ENCODE data around the gene BCL11A.

BCL11A gene

GRCh38 chr2:60480089-60480773 is 73.2 kb downstream of the BCL11A start:
- DNase-seq, result no peak

GRCh38 chr2:60479226-60480088 is 74.0 kb downstream of the BCL11A start:
- no peak for DNase-seq

DNA sequence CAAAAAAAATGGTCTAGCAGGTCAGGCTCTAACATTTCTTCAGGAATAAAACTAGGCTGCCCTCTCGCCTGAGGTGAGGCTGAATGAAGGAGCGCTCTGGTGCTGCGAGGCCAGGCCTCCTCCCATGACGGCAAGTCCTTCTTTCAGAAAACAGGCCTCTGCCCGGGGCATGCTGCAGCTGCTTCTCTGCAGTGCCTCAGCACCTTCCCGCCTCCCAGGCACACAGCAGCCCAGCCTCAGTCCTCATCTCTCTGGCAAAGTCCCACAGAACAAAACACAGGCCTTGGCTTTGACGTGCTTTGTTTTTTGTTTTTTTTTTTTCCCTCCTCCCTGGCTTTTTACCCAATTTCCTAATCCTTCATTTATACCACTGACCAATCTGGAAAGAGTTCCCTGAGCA is 74.8 kb downstream of the BCL11A start:
- DNase-seq, result no peak

GRCh38 chr2:60476206-60476954 is 77.1 kb downstream of the BCL11A start:
- DNase-seq, result no peak

DNA sequence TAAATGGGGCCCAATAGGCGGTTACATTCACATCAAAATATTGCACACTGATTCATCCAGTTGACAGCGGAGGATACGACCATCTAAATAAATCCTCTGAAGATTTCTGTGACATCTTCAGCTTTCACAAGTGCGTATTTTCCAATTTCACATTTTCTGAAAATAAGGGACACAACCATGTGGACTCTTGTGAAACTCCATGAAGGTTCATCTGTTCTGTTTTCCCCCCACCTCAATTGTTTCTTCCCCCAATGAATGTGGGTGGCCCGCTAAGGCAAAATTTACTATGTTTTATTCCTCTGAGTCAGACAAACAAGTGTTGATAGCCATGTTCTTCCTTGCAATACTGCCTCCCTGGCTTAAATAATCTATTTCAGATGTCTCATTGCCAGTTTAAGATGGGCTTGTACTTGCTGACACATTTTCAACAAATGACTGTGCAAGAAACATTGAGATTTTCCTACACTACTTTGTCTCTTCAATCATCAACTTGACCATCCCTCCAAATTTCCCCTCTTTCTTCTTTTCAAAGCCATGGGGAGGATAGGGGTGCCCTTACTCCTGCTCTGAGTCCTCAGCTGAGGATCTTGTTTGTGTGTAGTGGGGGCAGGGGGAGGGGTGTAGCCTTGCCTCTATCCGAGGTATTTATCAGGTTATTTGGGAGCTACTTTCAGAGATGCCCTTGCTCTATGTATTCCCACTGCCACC is 78.2 kb downstream of the BCL11A start:
- no peak for DNase-seq

- no peak for DNase-seq
These were observed 79.2 kb downstream of the BCL11A start for GRCh38 chr2:60474301-60474700.

- no peak for DNase-seq
These were observed 79.9 kb downstream of the BCL11A start for GRCh38 chr2:60473546-60473945.

- no peak for DNase-seq
These were observed 80.7 kb downstream of the BCL11A start for GRCh38 chr2:60472663-60473289.

DNA sequence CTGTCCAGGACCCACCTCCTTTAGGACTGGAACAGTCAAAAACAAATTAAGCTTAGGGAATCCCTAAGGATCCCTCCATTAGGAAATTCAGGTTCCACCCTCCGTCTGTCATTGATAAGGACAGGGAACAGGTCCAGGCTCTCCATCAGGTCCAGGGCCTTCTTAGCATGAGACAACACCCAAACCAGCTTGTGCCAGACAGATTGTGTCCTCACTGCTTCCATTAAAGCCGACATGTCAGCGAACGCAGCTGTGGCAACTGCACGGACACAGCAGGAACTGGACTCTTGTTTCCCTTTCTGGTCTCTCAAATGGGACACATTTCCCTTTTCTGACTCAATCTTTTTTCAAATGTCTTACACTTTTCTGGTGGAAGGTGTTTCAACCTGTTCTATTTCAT is 81.4 kb downstream of the BCL11A start:
- DNase-seq, result no peak

DNA sequence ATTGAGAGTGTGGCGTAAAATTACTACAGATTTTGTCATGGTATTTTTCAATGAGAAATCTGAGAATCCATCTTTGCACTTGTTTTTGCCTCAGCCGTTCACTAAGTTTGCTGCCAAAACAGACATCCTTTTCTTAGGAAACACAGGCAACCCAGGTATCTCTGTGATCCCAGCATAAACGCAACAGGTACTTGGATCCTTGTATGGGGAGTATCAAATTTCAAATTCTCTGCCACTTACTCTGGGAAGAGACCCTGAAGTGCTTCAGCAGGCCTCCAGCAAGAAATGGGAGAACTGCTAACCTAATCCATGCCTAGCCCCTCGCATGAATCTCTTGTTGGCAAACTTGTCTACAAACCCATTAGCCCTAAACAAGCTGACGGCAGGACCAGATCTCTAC is 83.1 kb downstream of the BCL11A start:
- DNase-seq, result no peak

GRCh38 chr2:60469536-60470317 is 83.7 kb downstream of the BCL11A start:
- DNase-seq, result no peak

GRCh38 chr2:60468382-60469085 is 84.9 kb downstream of the BCL11A start:
- no peak for DNase-seq

GRCh38 chr2:60466161-60466702 is 87.2 kb downstream of the BCL11A start:
- DNase-seq, result no peak

DNA sequence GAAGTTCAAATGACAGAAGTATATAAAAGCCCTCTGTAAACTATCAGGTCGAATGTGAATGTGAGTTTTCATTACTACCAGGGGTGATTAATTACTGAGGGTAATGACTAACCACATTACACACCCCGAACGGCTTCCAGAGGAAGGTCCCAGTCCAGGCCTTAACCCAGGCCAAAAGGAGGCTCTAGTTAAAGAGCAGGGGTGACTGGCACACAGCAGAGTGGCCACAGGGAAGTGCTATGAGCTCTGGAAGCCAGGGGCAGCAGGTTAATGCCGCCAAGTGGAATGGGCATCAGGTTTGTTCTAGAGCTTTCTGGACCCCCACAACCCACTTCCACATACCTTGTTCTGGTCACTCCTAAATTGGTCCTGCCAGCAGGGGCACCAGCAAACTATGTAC is 87.7 kb downstream of the BCL11A start:
- no peak for DNase-seq

- DNase-seq, result no peak
These were observed 90.2 kb downstream of the BCL11A start for GRCh38 chr2:60463249-60463648.

- DNase-seq, result no peak
These were observed 91.9 kb downstream of the BCL11A start for GRCh38 chr2:60461421-60462108.

- no peak for DNase-seq
These were observed 92.7 kb downstream of the BCL11A start for GRCh38 chr2:60460577-60461420.

GRCh38 chr2:60459851-60460250 is 93.6 kb downstream of the BCL11A start:
- DNase-seq, result no peak
